Parathyroid adenoma (tissue), 2 donors: ENCODE measurements around the gene OR10A4.

Experiments used
- H2AFZ ChIP-seq: fragments of 300-600 bp; sonication (generic); one replicate; pipeline ENCODE4 v1.7.0; 2017; ENCODE audit warnings: antibody characterized with exemption, mild to moderate bottlenecking
- H3K27ac ChIP-seq: fragments of 300-600 bp; sonication (generic); one replicate; pipeline ENCODE4 v1.7.0; 2017
- H3K27me3 ChIP-seq: fragments of 300-600 bp; sonication (generic); one replicate; pipeline ENCODE4 v1.7.0; 2017; ENCODE audit warnings: low read length; ENCODE audit not compliant: control insufficient read depth, insufficient read depth
- H3K36me3 ChIP-seq: fragments of 300-600 bp; sonication (generic); one replicate; pipeline ENCODE4 v1.7.0; 2017; ENCODE audit warnings: low read length; ENCODE audit not compliant: control insufficient read depth, insufficient read depth
- H3K4me1 ChIP-seq: fragments of 300-600 bp; sonication (generic); one replicate; pipeline ENCODE4 v1.7.0; 2017; ENCODE audit warnings: control low read depth
- H3K4me2 ChIP-seq: fragments of 300-600 bp; sonication (generic); one replicate; pipeline ENCODE4 v1.7.0; 2017; ENCODE audit warnings: low read length
- H3K4me3 ChIP-seq: fragments of 300-600 bp; sonication (generic); one replicate; pipeline ENCODE4 v1.7.0; 2017; ENCODE audit warnings: low read depth, low read length
- H3K79me2 ChIP-seq: fragments of 300-600 bp; sonication (generic); one replicate; pipeline ENCODE4 v1.7.0; 2017; ENCODE audit warnings: control low read depth
- H3K9ac ChIP-seq: fragments of 300-600 bp; sonication (generic); one replicate; pipeline ENCODE4 v1.7.0; 2017; ENCODE audit warnings: mild to moderate bottlenecking
- H3K9me3 ChIP-seq: fragments of 300-600 bp; sonication (generic); one replicate; pipeline ENCODE4 v1.7.0; 2017; ENCODE audit warnings: low read length; ENCODE audit not compliant: control insufficient read depth
- CTCF ChIP-seq: fragments of 300-600 bp; sonication (generic); IDR thresholded peaks from one replicate; pipeline ENCODE4 v1.7.0; 2017; ENCODE audit warnings: antibody characterized with exemption, mild to moderate bottlenecking
- donor health status: primary hyperparathyroidism.

Gene OR10A4

DNA sequence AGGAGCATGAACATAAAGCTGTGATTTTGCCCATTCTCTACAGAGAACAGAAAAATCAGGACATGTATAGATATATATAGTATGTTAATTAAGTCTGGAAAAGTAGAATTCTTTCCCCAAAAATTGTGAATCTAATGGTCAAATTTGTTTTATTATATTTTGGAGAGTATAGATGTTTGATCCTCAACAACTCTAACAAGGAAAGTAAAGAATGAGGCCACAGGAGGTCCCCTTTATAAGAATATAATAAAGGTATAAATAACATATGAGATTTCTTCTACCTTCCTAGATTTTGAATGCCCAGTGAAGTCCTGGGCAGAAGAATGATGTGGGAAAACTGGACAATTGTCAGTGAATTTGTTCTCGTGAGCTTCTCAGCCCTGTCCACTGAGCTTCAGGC is at the start of gene OR10A4:
TSS of gene OR10A4 (plus strand) at position 301 of the 400 bp plus-strand sequence. CDS start at position 324, 23 bp downstream.
- H3K27ac ChIP-seq, result no peak within 1 kb of the TSS
- no peak within 1 kb of the TSS for H3K4me3 ChIP-seq
- H3K36me3 ChIP-seq, result no peaks in the 10 kb centered on the region
- no peak within 1 kb of the TSS for H3K9ac ChIP-seq
- no peak within 1 kb of the TSS for H2AFZ ChIP-seq
- H3K27me3 ChIP-seq, result no peaks in the 10 kb centered on the region
- H3K9me3 ChIP-seq, result no peaks in the 10 kb centered on the region
- H3K79me2 ChIP-seq, result no peaks in the 10 kb centered on the region
- no peaks in the 10 kb centered on the region for H3K4me1 ChIP-seq
- no peak within 1 kb of the TSS for H3K4me2 ChIP-seq
- TF ChIP-seq CTCF, result no peak

DNA sequence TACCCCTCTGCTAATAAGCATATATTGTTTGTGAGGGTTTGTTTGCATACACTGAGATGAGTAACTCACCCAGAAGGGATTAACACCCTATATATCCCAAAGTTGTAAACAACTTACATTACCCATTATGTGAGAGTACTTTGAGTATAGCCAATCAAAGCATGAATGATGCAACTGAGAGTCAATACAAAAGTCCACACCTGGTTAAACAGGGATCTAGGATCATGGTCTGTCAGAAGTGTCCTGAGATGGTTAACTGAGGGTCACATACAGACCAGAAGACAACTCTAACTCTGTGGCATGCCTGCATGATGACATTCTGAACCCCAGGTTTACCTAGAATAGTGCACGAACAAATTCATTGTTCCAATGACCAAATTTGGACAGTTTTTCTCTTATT is 48.3 kb upstream of the OR10A4 start:
- H3K9ac ChIP-seq, result no peak overlapping the region
- H3K36me3 ChIP-seq, result no peaks in the 10 kb centered on the region
- no peaks in the 10 kb centered on the region for H3K9me3 ChIP-seq
- TF ChIP-seq CTCF, result no peak
- H2AFZ ChIP-seq, result no peak overlapping the region
- no peaks in the 10 kb centered on the region for H3K4me1 ChIP-seq
- no peak overlapping the region for H3K27ac ChIP-seq
- no peak overlapping the region for H3K4me2 ChIP-seq
- no peaks in the 10 kb centered on the region for H3K79me2 ChIP-seq
- no peak overlapping the region for H3K4me3 ChIP-seq
- no peaks in the 10 kb centered on the region for H3K27me3 ChIP-seq

DNA sequence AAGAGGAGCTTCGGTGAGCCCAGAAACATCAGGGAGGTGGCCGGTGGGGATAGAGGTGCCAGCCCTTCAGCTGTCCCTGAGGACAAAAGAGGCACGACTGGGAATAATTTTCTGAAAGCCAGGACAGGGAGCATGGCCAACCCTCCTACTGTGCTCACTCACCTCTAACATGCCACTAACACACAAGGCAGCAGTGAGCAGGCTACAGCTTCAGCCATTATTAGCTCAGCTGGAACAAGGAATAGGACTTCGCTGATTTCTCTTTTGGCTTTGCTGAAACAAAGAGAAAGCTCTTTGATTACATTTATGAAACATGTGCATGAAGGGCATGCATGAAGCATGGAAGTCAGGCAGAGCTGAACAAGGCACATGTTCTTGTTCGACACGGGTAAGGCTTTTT is 43.1 kb upstream of the OR10A4 start:
- Histone ChIP-seq H3K4me3 (no peak overlapping the region), H2AFZ (no peak overlapping the region), H3K79me2 (no peaks in the 10 kb centered on the region), H3K27me3 (no peaks in the 10 kb centered on the region), H3K27ac (no peak overlapping the region), H3K4me1 (no peaks in the 10 kb centered on the region), H3K36me3 (no peaks in the 10 kb centered on the region), H3K9ac (no peak overlapping the region), H3K4me2 (no peak overlapping the region), H3K9me3 (no peaks in the 10 kb centered on the region)
- TF ChIP-seq CTCF, result no peak

DNA sequence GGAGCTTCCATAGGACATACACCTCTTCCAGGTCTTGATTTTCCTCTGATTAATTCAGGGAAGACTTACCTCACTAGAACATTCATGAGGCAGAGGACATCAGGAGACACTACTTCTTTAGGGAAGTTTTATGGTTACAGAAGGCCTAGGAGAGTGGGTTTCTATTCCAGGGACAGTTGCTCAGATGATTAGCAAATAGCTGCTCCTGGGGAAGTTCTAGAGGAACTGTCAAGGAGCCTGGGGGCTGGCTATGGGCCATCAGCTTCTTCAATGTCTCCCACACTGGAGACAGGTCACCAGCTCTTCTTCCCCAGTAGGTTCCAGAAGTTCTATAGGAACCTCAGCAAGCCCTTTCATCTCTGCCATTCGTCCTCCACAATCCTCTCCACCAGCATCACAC is 42.4 kb upstream of the OR10A4 start:
- H3K9me3 ChIP-seq, result no peaks in the 10 kb centered on the region
- H3K4me1 ChIP-seq, result no peaks in the 10 kb centered on the region
- no peak overlapping the region for H2AFZ ChIP-seq
- H3K4me3 ChIP-seq, result no peak overlapping the region
- no peaks in the 10 kb centered on the region for H3K79me2 ChIP-seq
- no peak for TF ChIP-seq CTCF
- no peaks in the 10 kb centered on the region for H3K36me3 ChIP-seq
- no peaks in the 10 kb centered on the region for H3K27me3 ChIP-seq
- H3K4me2 ChIP-seq, result no peak overlapping the region
- H3K27ac ChIP-seq, result no peak overlapping the region
- H3K9ac ChIP-seq, result no peak overlapping the region

DNA sequence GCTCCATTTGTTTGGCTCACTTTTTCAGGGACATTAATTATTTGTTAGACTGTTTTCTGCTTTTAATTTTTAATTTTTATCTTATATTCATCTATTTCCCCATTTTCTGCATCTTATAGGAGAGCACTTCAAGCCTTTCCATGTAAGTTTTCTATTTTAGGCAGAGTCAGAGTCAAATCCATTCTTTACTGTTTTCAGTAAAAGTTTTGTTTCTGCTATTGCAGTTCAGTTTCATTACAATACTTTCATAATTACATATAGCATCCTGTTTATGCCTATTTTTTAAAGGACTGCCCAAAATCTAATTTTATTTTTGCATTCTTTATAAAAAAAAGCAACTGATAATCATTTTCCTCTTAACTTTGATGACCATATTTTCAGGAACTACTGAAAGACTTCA is 34.7 kb upstream of the OR10A4 start:
- Histone ChIP-seq H3K36me3 (no peaks in the 10 kb centered on the region), H3K9me3 (no peaks in the 10 kb centered on the region), H3K4me2 (no peak overlapping the region), H3K9ac (no peak overlapping the region), H2AFZ (no peak overlapping the region), H3K27ac (no peak overlapping the region), H3K4me1 (no peaks in the 10 kb centered on the region), H3K79me2 (no peaks in the 10 kb centered on the region), H3K27me3 (no peaks in the 10 kb centered on the region), H3K4me3 (no peak overlapping the region)
- TF ChIP-seq CTCF, result no peak
